WTC11 (cell line): Measurements from ENCODE around the gene SH2B3. TPM values are rescaled to one million over a fixed set of nuclear protein-coding genes. Genes with fewer than 3 reads are reported as not detected.

ENCODE experiments used
- ATAC-seq: fragments of 200-7000 bp; cut with Tn5 transposase; 2 replicates; pipeline ENCODE4 v1.10.0; 2021; ENCODE audit warnings: mild to moderate bottlenecking, moderate library complexity
- CTCF ChIA-PET: fragments of 300-600 bp; sonication (Branson Sonifier 250); formaldehyde crosslinking; loops from one replicate; lab custom pipeline; 2021; ENCODE audit warnings: antibody characterized with exemption; lab: Charles Lee
- POLR2A ChIA-PET: fragments of 350-600 bp; sonication (Branson Sonifier 250); formaldehyde crosslinking; loops from one replicate; lab custom pipeline; 2021; ENCODE audit warnings: antibody characterized with exemption; lab: Charles Lee
- DNase-seq: peaks from one replicate; pipeline ENCODE4 v3.0.0; 2021; ENCODE audit warnings: low spot score
- H3K27ac Mint-ChIP-seq: 2 replicates; pipeline ENCODE4 v1.8.0; 2021; ENCODE audit warnings: mixed read lengths
- H3K27me3 Mint-ChIP-seq: 2 replicates; pipeline ENCODE4 v1.8.0; 2021; ENCODE audit warnings: low read depth, mild to moderate bottlenecking, moderate library complexity, mixed read lengths
- H3K36me3 Mint-ChIP-seq: 2 replicates; pipeline ENCODE4 v1.8.0; 2021; ENCODE audit warnings: mixed read lengths
- H3K4me1 Mint-ChIP-seq: 2 replicates; pipeline ENCODE4 v1.8.0; 2022; ENCODE audit warnings: mixed read lengths
- H3K4me3 Mint-ChIP-seq: 2 replicates; pipeline ENCODE4 v1.8.0; 2021; ENCODE audit warnings: mild to moderate bottlenecking, moderate library complexity, mixed read lengths
- H3K9me3 Mint-ChIP-seq: 2 replicates; pipeline ENCODE4 v1.8.0; 2021; ENCODE audit warnings: mixed read lengths
- AFF4 ChIP-seq: sonication (generic); formaldehyde crosslinking; IDR thresholded peaks from 2 replicates; pipeline ENCODE4 v1.8.1; 2023; ENCODE audit warnings: mild to moderate bottlenecking, missing genetic modification reagents, borderline replicate concordance
- ATF2 ChIP-seq: sonication (generic); formaldehyde crosslinking; IDR thresholded peaks from 2 replicates; pipeline ENCODE4 v1.8.1; 2022; ENCODE audit warnings: low read depth, missing genetic modification reagents, borderline replicate concordance
- CREB1 ChIP-seq: sonication (generic); formaldehyde crosslinking; IDR thresholded peaks from 2 replicates; pipeline ENCODE4 v1.8.0; 2023; ENCODE audit warnings: mild to moderate bottlenecking, missing genetic modification reagents
- E2F4 ChIP-seq: sonication (generic); formaldehyde crosslinking; IDR thresholded peaks from 2 replicates; pipeline ENCODE4 v1.8.1; 2022; ENCODE audit warnings: low read depth, mild to moderate bottlenecking, moderate library complexity, missing genetic modification reagents, borderline replicate concordance
- E2F5 ChIP-seq: sonication (generic); formaldehyde crosslinking; IDR thresholded peaks from 2 replicates; pipeline ENCODE4 v1.8.1; 2022; ENCODE audit warnings: mild to moderate bottlenecking, moderate library complexity, missing genetic modification reagents
- ETV6 ChIP-seq: sonication (generic); formaldehyde crosslinking; IDR thresholded peaks from 2 replicates; pipeline ENCODE4 v1.8.1; 2022; ENCODE audit warnings: mild to moderate bottlenecking, missing genetic modification reagents
- GABPB1 ChIP-seq: sonication (generic); formaldehyde crosslinking; IDR thresholded peaks from 2 replicates; pipeline ENCODE4 v1.8.1; 2023; ENCODE audit warnings: mild to moderate bottlenecking, missing genetic modification reagents
- GTF2I ChIP-seq: fragments of 250-450 bp; sonication (Bioruptor Pico); conservative IDR thresholded peaks from 2 replicates; pipeline ENCODE4 v1.4.0; 2021; ENCODE audit warnings: mild to moderate bottlenecking
- NFATC4 ChIP-seq: fragments of 250-450 bp; sonication (Bioruptor Pico); IDR thresholded peaks from 2 replicates; pipeline ENCODE4 v1.9.0; 2021; ENCODE audit warnings: mild to moderate bottlenecking
- NFE2L1 ChIP-seq: sonication (generic); formaldehyde crosslinking; IDR thresholded peaks from 2 replicates; pipeline ENCODE4 v1.8.1; 2023; ENCODE audit warnings: missing genetic modification reagents
- OVOL2 ChIP-seq: fragments of 250-450 bp; sonication (Bioruptor Pico); IDR thresholded peaks from 2 replicates; pipeline ENCODE4 v1.9.0; 2021; ENCODE audit warnings: mild to moderate bottlenecking, borderline replicate concordance
- SMAD4 ChIP-seq: sonication (generic); formaldehyde crosslinking; IDR thresholded peaks from 2 replicates; pipeline ENCODE4 v1.8.0; 2022; ENCODE audit warnings: mild to moderate bottlenecking, missing genetic modification reagents
- STAT6 ChIP-seq: sonication (generic); formaldehyde crosslinking; conservative IDR thresholded peaks from 2 replicates; pipeline ENCODE4 v1.8.1; 2023; ENCODE audit warnings: mild to moderate bottlenecking, low read depth, missing genetic modification reagents, moderate library complexity
- TEAD4 ChIP-seq: sonication (generic); formaldehyde crosslinking; IDR thresholded peaks from 2 replicates; pipeline ENCODE4 v1.8.0; 2022; ENCODE audit warnings: mild to moderate bottlenecking, missing genetic modification reagents
- USF2 ChIP-seq: sonication (generic); formaldehyde crosslinking; IDR thresholded peaks from 2 replicates; pipeline ENCODE4 v1.8.1; 2023; ENCODE audit warnings: mild to moderate bottlenecking, missing genetic modification reagents, moderate library complexity
- ZBTB21 ChIP-seq: sonication (generic); formaldehyde crosslinking; IDR thresholded peaks from 2 replicates; pipeline ENCODE4 v1.8.1; 2023; ENCODE audit warnings: mild to moderate bottlenecking, missing genetic modification reagents, borderline replicate concordance
- ZNF219 ChIP-seq: sonication (generic); formaldehyde crosslinking; IDR thresholded peaks from 2 replicates; pipeline ENCODE4 v1.8.0; 2023; ENCODE audit warnings: missing genetic modification reagents, mild to moderate bottlenecking, borderline replicate concordance
- ZNF416 ChIP-seq: fragments of 250-450 bp; sonication (Bioruptor Pico); IDR thresholded peaks from 2 replicates; pipeline ENCODE4 v1.9.0; 2021; ENCODE audit warnings: mild to moderate bottlenecking, inconsistent platforms
- total RNA-seq: library from RNA; stranded (reverse); gene quantifications from 3 replicates; pipeline ENCODE4 v1.2.3, GENCODE V29; 2021

The SH2B3 gene
- total RNA-seq, 1 experiment from 2014 or later, result 31.8 TPM

GRCh38 chr12:111488271-111488670 is 82.5 kb downstream of the SH2B3 start:
- no peak for DNase-seq
- H3K4me3 Mint-ChIP-seq, result no peak overlapping the region
- no peaks in the 10 kb centered on the region for H3K27me3 Mint-ChIP-seq
- TF ChIP-seq OVOL2 (CRISPR knock-in tag) (no peak), SMAD4 (CRISPR knock-in tag) (no peak), TEAD4 (CRISPR knock-in tag) (no peak), E2F4 (no peak), NFATC4 (CRISPR knock-in tag) (no peak), USF2 (no peak), CREB1 (no peak), ETV6 (CRISPR knock-in tag) (no peak), STAT6 (CRISPR knock-in tag) (no peak), ZBTB21 (CRISPR knock-in tag) (no peak), AFF4 (no peak), E2F5 (no peak), NFE2L1 (CRISPR knock-in tag) (no peak), ZNF416 (CRISPR knock-in tag) (no peak), GTF2I (no peak), GABPB1 (CRISPR knock-in tag) (no peak), ATF2 (CRISPR knock-in tag) (no peak), ZNF219 (no peak)
- POLR2A ChIA-PET, result no interaction called here
- CTCF ChIA-PET, result no interaction called here
- H3K36me3 Mint-ChIP-seq, result peaks cover 51% of the 10 kb centered on the region
- no peak overlapping the region for H3K27ac Mint-ChIP-seq
- no peak for ATAC-seq
- H3K4me1 Mint-ChIP-seq, result no peaks in the 10 kb centered on the region
- H3K9me3 Mint-ChIP-seq, result no peaks in the 10 kb centered on the region
